C4-2B (cell line): ENCODE results near the gene TMED6.

Experiments used
- ZFX ChIP-seq: fragments of 450-650 bp; IDR thresholded peaks from 2 replicates; pipeline ENCODE4 v1.6.1; 2017
- TF ChIP-seq, protein P1 (sequence below): fragments of 450-650 bp; conservative IDR thresholded peaks from 2 replicates; pipeline ENCODE4 v1.5.1; 2017; ENCODE audit warnings: mild to moderate bottlenecking

DNA sequence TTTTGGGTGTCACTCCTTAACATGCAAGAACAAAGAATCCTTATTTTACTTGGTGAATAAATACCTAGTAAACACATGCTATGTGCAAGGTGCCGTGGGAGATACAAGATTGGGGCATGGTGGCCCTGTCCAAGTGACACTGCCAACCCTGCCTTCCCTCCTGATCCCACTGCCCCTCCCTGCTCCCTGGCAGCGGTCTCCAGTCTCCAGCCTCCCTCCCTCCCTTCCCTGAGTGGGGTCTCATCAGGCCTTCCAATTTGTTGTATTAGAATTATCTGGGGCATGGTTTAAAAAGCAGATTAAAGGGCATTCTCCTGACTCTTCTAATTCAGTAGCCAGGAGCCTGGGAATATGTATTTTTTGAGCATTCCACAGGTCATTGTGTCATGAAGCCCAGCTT is 12.5 kb upstream of the TMED6 start:
- TF ChIP-seq, protein P1, sequence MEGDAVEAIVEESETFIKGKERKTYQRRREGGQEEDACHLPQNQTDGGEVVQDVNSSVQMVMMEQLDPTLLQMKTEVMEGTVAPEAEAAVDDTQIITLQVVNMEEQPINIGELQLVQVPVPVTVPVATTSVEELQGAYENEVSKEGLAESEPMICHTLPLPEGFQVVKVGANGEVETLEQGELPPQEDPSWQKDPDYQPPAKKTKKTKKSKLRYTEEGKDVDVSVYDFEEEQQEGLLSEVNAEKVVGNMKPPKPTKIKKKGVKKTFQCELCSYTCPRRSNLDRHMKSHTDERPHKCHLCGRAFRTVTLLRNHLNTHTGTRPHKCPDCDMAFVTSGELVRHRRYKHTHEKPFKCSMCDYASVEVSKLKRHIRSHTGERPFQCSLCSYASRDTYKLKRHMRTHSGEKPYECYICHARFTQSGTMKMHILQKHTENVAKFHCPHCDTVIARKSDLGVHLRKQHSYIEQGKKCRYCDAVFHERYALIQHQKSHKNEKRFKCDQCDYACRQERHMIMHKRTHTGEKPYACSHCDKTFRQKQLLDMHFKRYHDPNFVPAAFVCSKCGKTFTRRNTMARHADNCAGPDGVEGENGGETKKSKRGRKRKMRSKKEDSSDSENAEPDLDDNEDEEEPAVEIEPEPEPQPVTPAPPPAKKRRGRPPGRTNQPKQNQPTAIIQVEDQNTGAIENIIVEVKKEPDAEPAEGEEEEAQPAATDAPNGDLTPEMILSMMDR: no peak
- TF ChIP-seq ZFX: no peak
